PC-9 (cell line): Measurements from ENCODE around the gene IL18. TPM values are rescaled to one million over a fixed set of nuclear protein-coding genes. Genes with fewer than 3 reads are reported as not detected.

Experiments
- BruUV-seq: library from RNA; stranded (reverse); fragments of 400-500 nt; replicated peaks from 2 replicates; lab custom pipeline; 2021; lab: Mats Ljungman, UMichigan
- CTCF ChIA-PET: fragments of 300-600 bp; sonication (Branson Sonifier 250); formaldehyde crosslinking; loops from one replicate; lab custom pipeline; 2022; ENCODE audit warnings: antibody characterized with exemption; lab: Charles Lee
- POLR2A ChIA-PET: fragments of 300-600 bp; sonication (Branson Sonifier 250); formaldehyde crosslinking; loops from one replicate; lab custom pipeline; 2022; ENCODE audit warnings: antibody characterized with exemption; ENCODE audit not compliant: unreplicated experiment; lab: Charles Lee
- DNase-seq, 2 experiments: peaks; one replicate each; pipeline versions ENCODE4 v3.0.0 to v3.0.0-alpha.2; 2015 to 2022; ENCODE audit warnings: mixed read lengths in 1 of 2
- H2AFZ ChIP-seq: fragments of 200-600 bp; sonication (generic); 2 replicates; pipeline ENCODE4 v1.8.1; 2017; ENCODE audit warnings: antibody characterized with exemption
- H3F3A ChIP-seq: fragments of 200-600 bp; sonication (generic); 2 replicates; pipeline ENCODE4 v1.8.1; 2017; ENCODE audit warnings: antibody characterized with exemption, mild to moderate bottlenecking, low read depth; ENCODE audit not compliant: insufficient read depth
- H3K27ac ChIP-seq: fragments of 200-600 bp; sonication (generic); 2 replicates; pipeline ENCODE4 v1.6.1; 2016; ENCODE audit warnings: mixed run types
- H3K27me3 ChIP-seq: fragments of 200-600 bp; sonication (generic); 2 replicates; pipeline ENCODE4 v1.6.1; 2016; ENCODE audit warnings: low read depth, mixed run types; ENCODE audit not compliant: insufficient read depth
- H3K36me3 ChIP-seq: fragments of 200-600 bp; sonication (generic); 2 replicates; pipeline ENCODE4 v1.6.1; 2016; ENCODE audit warnings: low read depth, mixed run types
- H3K4me1 ChIP-seq: fragments of 200-600 bp; sonication (generic); replicated peaks from 2 replicates; pipeline ENCODE4 v1.6.1; 2016; ENCODE audit warnings: mixed run types; ENCODE audit not compliant: insufficient read depth
- H3K4me2 ChIP-seq: fragments of 200-600 bp; sonication (generic); 2 replicates; pipeline ENCODE4 v1.6.1; 2017; ENCODE audit warnings: mixed run types
- H3K4me3 ChIP-seq: fragments of 200-600 bp; sonication (generic); 2 replicates; pipeline ENCODE4 v1.6.1; 2016; ENCODE audit warnings: mixed run types
- H3K79me2 ChIP-seq: fragments of 200-600 bp; sonication (generic); 2 replicates; pipeline ENCODE4 v1.6.1; 2017; ENCODE audit warnings: low read depth, mixed run types
- H3K9me2 ChIP-seq: fragments of 200-600 bp; sonication (generic); 2 replicates; pipeline ENCODE4 v1.8.1; 2017; ENCODE audit warnings: mild to moderate bottlenecking; ENCODE audit not compliant: insufficient read depth
- H3K9me3 ChIP-seq: fragments of 200-600 bp; sonication (generic); 2 replicates; pipeline ENCODE4 v1.8.1; 2016; ENCODE audit warnings: low read depth; ENCODE audit not compliant: insufficient read depth
- H4K20me1 ChIP-seq: fragments of 200-600 bp; sonication (generic); 2 replicates; pipeline ENCODE4 v1.8.1; 2017; ENCODE audit not compliant: insufficient read depth
- CTCF ChIP-seq: fragments of 200-600 bp; sonication (generic); conservative IDR thresholded peaks from 2 replicates; pipeline ENCODE4 v1.6.1; 2017; ENCODE audit warnings: mixed run types, antibody characterized with exemption, mild to moderate bottlenecking, moderate library complexity
- EZH2 ChIP-seq: fragments of 200-600 bp; sonication (generic); IDR thresholded peaks from 2 replicates; pipeline ENCODE4 v1.8.0; 2017; ENCODE audit warnings: antibody characterized with exemption, low read depth
- intact Hi-C: fragments of 100-400 bp; cut with micrococcal nuclease; formaldehyde crosslinking; loops from one replicate; pipeline ENCODE4 v1.10.0; 2022; ENCODE audit not compliant: unreplicated experiment
- total RNA-seq: library from RNA; stranded (reverse); gene quantifications from 2 replicates; pipeline ENCODE4 v1.2.3, GENCODE V29; 2021

The IL18 gene
- total RNA-seq, 1 experiment from 2014 or later = 42.8 TPM

DNA sequence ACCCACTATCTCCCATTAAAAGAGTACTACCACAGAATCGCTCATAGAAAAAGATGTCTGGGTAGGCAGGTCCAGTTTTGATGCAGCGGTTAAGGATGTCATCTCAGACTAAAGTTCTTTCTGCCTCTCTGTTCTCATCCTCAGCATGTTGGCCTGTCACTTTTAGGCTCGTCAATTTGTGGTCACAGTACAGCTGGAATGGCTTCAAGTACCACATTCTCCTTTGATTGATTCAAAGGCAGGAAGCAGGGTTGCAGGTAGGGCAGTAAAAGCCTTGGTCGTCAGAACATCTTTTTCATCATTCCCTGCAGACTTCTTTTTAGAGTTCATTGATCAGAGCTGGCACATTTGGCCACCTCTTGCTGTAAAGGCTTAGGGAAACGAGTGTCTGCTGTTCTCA, 48.5 kb downstream of the IL18 start:
- Histone ChIP-seq H3K4me3 (no peak overlapping the region), H3K4me2 (no peak overlapping the region), H3K27ac (no peak overlapping the region), H2AFZ (no peak overlapping the region), H3K4me1 (peaks cover 3% of the 10 kb centered on the region; the same call in 1 of the 2 replicates), H3K79me2 (no peaks in the 10 kb centered on the region), H4K20me1 (no peaks in the 10 kb centered on the region), H3K9me2 (no peaks in the 10 kb centered on the region), H3K36me3 (no peaks in the 10 kb centered on the region), H3K27me3 (no peaks in the 10 kb centered on the region), H3F3A (0 out of 2 replicates have a peak, but pooled peaks cover 4% of the 10 kb centered on the region), H3K9me3 (no peaks in the 10 kb centered on the region)
- no TSS peak for BruUV-seq
- ChIA-PET CTCF (no interaction called here), POLR2A (no interaction called here)
- TF ChIP-seq EZH2 (no peak), CTCF (no peak)
- DNase-seq = no peak
- intact Hi-C loops = no loop called here

- no peak for DNase-seq
- POLR2A ChIA-PET = no interaction called here
- no peaks in the 10 kb centered on the region for H3K79me2 ChIP-seq
Observed at GRCh38 chr11:112114460-112114859, 49.4 kb downstream of the IL18 start.

More at GRCh38 chr11:112114460-112114859, 49.4 kb downstream of the IL18 start:
- Histone ChIP-seq H3K9me3 (no peaks in the 10 kb centered on the region), H3K4me3 (no peak overlapping the region), H3F3A (0 out of 2 replicates have a peak, but pooled peaks cover 8% of the 10 kb centered on the region), H3K9me2 (no peaks in the 10 kb centered on the region), H2AFZ (no peak overlapping the region), H4K20me1 (no peaks in the 10 kb centered on the region), H3K27ac (no peak overlapping the region), H3K27me3 (no peaks in the 10 kb centered on the region), H3K4me1 (peaks cover 3% of the 10 kb centered on the region; the same call in 1 of the 2 replicates), H3K4me2 (no peak overlapping the region), H3K36me3 (no peaks in the 10 kb centered on the region)
- no TSS peak for BruUV-seq
- CTCF ChIA-PET = interaction anchor here (0.9 to 1.9 kb wide), 3 partner anchors 43 to 166 kb away, joined by 6 to 20 read pairs (median 7); partner anchors contain the start of gene BCO2
- TF ChIP-seq CTCF (no peak), EZH2 (no peak)
- intact Hi-C loops = no loop called here
